GM23338 (cell line): ENCODE data around the gene MPND.

Experiments used
- CREB1 ChIP-seq: fragments of 250-450 bp; sonication (Bioruptor Pico); IDR thresholded peaks from 2 replicates; pipeline ENCODE4 v1.5.0; 2020; ENCODE audit warnings: low read depth, mild to moderate bottlenecking, moderate library complexity
- EZH2 ChIP-seq: fragments of 200-600 bp; sonication (generic); IDR thresholded peaks from one replicate; pipeline ENCODE4 v1.8.0; 2017; ENCODE audit warnings: antibody characterized with exemption, mild to moderate bottlenecking, low read depth; ENCODE audit not compliant: unreplicated experiment
- EZH2phosphoT487 ChIP-seq: fragments of 200-600 bp; sonication (generic); IDR thresholded peaks from one replicate; pipeline ENCODE4 v1.8.1; 2018; ENCODE audit warnings: antibody characterized with exemption; ENCODE audit not compliant: unreplicated experiment
- JUNB ChIP-seq: IDR thresholded peaks from one replicate; pipeline ENCODE4 v1.6.1; 2016; ENCODE audit warnings: antibody characterized with exemption; ENCODE audit not compliant: unreplicated experiment
- NANOG ChIP-seq: IDR thresholded peaks from 2 replicates; pipeline ENCODE4 v1.6.1; 2016; ENCODE audit warnings: antibody characterized with exemption, borderline replicate concordance
- POLR2AphosphoS5 ChIP-seq: IDR thresholded peaks from 2 replicates; pipeline ENCODE4 v1.6.1; 2016; ENCODE audit warnings: antibody characterized with exemption, low read depth
- ZNF114 ChIP-seq: fragments of 250-450 bp; sonication (Bioruptor Pico); IDR thresholded peaks from 2 replicates; pipeline ENCODE4 v1.5.0; 2020; ENCODE audit warnings: mild to moderate bottlenecking, moderate library complexity
- ZNF331 ChIP-seq: fragments of 250-450 bp; sonication (Bioruptor Pico); IDR thresholded peaks from 2 replicates; pipeline ENCODE4 v1.5.0; 2020; ENCODE audit warnings: low read depth, mild to moderate bottlenecking, moderate library complexity
- TF ChIP-seq, protein P1 (sequence below), 2 experiments: fragments of 200-600 bp in 1 of 2; sonication (generic) in 1 of 2; conservative IDR thresholded peaks; 2 replicates each; pipeline versions ENCODE4 v1.5.1 to v1.6.1; 2016 to 2017; ENCODE audit warnings: antibody characterized with exemption in 2 of 2, low read depth in 2 of 2, mild to moderate bottlenecking in 2 of 2, moderate library complexity in 1 of 2
- TF ChIP-seq, protein P2 (sequence below): IDR thresholded peaks from one replicate; pipeline ENCODE4 v1.6.1; 2018; ENCODE audit warnings: antibody characterized with exemption; ENCODE audit not compliant: unreplicated experiment
- TF ChIP-seq, protein P3 (sequence below): IDR thresholded peaks from 2 replicates; pipeline ENCODE4 v1.6.1; 2016; ENCODE audit warnings: antibody characterized with exemption
- TF ChIP-seq, protein P4 (sequence below): fragments of 250-450 bp; sonication (Bioruptor Pico); IDR thresholded peaks from 2 replicates; pipeline ENCODE4 v1.5.0; 2020; ENCODE audit warnings: mild to moderate bottlenecking, moderate library complexity

DNA sequence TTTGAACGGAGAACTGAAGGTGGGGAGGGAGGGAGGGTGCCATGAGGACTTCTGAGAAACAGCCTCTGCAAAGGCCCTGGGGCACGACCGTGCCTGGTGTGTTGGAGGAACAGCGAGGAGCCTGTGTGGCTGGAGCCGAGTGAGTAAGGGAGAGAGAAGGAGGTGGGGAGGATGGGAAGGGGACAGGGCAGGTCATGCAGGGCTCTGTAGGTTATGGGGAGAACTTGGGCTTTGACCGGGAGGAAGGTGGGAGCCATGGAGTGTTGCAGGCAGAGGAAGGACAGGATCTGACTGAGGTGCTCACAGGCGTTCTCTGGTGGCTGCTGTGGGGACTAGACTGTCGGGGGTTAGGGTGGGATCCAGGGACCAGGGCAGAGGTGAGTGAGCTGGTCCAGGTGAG lies 6.7 kb downstream of the MPND start:
- TF ChIP-seq, protein P1, sequence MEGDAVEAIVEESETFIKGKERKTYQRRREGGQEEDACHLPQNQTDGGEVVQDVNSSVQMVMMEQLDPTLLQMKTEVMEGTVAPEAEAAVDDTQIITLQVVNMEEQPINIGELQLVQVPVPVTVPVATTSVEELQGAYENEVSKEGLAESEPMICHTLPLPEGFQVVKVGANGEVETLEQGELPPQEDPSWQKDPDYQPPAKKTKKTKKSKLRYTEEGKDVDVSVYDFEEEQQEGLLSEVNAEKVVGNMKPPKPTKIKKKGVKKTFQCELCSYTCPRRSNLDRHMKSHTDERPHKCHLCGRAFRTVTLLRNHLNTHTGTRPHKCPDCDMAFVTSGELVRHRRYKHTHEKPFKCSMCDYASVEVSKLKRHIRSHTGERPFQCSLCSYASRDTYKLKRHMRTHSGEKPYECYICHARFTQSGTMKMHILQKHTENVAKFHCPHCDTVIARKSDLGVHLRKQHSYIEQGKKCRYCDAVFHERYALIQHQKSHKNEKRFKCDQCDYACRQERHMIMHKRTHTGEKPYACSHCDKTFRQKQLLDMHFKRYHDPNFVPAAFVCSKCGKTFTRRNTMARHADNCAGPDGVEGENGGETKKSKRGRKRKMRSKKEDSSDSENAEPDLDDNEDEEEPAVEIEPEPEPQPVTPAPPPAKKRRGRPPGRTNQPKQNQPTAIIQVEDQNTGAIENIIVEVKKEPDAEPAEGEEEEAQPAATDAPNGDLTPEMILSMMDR (conservative IDR thresholded peaks at IDR 0.05; ENCODE audit: low read depth in 2 of 2), result 0 out of 4 replicates have a peak, but pooled peaks of 1 of the 2 experiments have one; percentile 2
- no peak for TF ChIP-seq POLR2AphosphoS5
- TF ChIP-seq, protein P2, sequence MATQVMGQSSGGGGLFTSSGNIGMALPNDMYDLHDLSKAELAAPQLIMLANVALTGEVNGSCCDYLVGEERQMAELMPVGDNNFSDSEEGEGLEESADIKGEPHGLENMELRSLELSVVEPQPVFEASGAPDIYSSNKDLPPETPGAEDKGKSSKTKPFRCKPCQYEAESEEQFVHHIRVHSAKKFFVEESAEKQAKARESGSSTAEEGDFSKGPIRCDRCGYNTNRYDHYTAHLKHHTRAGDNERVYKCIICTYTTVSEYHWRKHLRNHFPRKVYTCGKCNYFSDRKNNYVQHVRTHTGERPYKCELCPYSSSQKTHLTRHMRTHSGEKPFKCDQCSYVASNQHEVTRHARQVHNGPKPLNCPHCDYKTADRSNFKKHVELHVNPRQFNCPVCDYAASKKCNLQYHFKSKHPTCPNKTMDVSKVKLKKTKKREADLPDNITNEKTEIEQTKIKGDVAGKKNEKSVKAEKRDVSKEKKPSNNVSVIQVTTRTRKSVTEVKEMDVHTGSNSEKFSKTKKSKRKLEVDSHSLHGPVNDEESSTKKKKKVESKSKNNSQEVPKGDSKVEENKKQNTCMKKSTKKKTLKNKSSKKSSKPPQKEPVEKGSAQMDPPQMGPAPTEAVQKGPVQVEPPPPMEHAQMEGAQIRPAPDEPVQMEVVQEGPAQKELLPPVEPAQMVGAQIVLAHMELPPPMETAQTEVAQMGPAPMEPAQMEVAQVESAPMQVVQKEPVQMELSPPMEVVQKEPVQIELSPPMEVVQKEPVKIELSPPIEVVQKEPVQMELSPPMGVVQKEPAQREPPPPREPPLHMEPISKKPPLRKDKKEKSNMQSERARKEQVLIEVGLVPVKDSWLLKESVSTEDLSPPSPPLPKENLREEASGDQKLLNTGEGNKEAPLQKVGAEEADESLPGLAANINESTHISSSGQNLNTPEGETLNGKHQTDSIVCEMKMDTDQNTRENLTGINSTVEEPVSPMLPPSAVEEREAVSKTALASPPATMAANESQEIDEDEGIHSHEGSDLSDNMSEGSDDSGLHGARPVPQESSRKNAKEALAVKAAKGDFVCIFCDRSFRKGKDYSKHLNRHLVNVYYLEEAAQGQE, result no peak
- no peak for TF ChIP-seq EZH2
- no peak for TF ChIP-seq EZH2phosphoT487
- no peak for TF ChIP-seq CREB1 (CRISPR knock-in tag)
- no peak for TF ChIP-seq JUNB
- TF ChIP-seq ZNF331 (CRISPR knock-in tag), result no peak
- TF ChIP-seq, protein P3, sequence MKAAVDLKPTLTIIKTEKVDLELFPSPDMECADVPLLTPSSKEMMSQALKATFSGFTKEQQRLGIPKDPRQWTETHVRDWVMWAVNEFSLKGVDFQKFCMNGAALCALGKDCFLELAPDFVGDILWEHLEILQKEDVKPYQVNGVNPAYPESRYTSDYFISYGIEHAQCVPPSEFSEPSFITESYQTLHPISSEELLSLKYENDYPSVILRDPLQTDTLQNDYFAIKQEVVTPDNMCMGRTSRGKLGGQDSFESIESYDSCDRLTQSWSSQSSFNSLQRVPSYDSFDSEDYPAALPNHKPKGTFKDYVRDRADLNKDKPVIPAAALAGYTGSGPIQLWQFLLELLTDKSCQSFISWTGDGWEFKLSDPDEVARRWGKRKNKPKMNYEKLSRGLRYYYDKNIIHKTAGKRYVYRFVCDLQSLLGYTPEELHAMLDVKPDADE, result no peak
- no peak for TF ChIP-seq ZNF114
- TF ChIP-seq, protein P4, sequence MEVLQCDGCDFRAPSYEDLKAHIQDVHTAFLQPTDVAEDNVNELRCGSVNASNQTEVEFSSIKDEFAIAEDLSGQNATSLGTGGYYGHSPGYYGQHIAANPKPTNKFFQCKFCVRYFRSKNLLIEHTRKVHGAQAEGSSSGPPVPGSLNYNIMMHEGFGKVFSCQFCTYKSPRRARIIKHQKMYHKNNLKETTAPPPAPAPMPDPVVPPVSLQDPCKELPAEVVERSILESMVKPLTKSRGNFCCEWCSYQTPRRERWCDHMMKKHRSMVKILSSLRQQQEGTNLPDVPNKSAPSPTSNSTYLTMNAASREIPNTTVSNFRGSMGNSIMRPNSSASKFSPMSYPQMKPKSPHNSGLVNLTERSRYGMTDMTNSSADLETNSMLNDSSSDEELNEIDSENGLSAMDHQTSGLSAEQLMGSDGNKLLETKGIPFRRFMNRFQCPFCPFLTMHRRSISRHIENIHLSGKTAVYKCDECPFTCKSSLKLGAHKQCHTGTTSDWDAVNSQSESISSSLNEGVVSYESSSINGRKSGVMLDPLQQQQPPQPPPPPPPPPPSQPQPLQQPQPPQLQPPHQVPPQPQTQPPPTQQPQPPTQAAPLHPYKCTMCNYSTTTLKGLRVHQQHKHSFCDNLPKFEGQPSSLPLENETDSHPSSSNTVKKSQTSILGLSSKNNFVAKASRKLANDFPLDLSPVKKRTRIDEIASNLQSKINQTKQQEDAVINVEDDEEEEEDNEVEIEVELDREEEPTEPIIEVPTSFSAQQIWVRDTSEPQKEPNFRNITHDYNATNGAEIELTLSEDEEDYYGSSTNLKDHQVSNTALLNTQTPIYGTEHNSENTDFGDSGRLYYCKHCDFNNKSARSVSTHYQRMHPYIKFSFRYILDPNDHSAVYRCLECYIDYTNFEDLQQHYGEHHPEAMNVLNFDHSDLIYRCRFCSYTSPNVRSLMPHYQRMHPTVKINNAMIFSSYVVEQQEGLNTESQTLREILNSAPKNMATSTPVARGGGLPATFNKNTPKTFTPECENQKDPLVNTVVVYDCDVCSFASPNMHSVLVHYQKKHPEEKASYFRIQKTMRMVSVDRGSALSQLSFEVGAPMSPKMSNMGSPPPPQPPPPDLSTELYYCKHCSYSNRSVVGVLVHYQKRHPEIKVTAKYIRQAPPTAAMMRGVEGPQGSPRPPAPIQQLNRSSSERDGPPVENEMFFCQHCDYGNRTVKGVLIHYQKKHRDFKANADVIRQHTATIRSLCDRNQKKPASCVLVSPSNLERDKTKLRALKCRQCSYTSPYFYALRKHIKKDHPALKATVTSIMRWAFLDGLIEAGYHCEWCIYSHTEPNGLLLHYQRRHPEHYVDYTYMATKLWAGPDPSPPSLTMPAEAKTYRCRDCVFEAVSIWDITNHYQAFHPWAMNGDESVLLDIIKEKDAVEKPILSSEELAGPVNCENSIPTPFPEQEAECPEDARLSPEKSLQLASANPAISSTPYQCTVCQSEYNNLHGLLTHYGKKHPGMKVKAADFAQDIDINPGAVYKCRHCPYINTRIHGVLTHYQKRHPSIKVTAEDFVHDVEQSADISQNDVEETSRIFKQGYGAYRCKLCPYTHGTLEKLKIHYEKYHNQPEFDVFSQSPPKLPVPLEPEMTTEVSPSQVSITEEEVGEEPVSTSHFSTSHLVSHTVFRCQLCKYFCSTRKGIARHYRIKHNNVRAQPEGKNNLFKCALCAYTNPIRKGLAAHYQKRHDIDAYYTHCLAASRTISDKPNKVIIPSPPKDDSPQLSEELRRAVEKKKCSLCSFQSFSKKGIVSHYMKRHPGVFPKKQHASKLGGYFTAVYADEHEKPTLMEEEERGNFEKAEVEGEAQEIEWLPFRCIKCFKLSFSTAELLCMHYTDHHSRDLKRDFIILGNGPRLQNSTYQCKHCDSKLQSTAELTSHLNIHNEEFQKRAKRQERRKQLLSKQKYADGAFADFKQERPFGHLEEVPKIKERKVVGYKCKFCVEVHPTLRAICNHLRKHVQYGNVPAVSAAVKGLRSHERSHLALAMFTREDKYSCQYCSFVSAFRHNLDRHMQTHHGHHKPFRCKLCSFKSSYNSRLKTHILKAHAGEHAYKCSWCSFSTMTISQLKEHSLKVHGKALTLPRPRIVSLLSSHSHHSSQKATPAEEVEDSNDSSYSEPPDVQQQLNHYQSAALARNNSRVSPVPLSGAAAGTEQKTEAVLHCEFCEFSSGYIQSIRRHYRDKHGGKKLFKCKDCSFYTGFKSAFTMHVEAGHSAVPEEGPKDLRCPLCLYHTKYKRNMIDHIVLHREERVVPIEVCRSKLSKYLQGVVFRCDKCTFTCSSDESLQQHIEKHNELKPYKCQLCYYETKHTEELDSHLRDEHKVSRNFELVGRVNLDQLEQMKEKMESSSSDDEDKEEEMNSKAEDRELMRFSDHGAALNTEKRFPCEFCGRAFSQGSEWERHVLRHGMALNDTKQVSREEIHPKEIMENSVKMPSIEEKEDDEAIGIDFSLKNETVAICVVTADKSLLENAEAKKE (CRISPR knock-in tag), result no peak
- no peak for TF ChIP-seq NANOG
